HS-27A (cell line): ENCODE results near the gene COG6.

Experiments used
- DNase-seq: peaks from one replicate; pipeline ENCODE4 v3.0.0-alpha.2; 2012; ENCODE audit warnings: low read depth, missing footprints

COG6 gene

DNA sequence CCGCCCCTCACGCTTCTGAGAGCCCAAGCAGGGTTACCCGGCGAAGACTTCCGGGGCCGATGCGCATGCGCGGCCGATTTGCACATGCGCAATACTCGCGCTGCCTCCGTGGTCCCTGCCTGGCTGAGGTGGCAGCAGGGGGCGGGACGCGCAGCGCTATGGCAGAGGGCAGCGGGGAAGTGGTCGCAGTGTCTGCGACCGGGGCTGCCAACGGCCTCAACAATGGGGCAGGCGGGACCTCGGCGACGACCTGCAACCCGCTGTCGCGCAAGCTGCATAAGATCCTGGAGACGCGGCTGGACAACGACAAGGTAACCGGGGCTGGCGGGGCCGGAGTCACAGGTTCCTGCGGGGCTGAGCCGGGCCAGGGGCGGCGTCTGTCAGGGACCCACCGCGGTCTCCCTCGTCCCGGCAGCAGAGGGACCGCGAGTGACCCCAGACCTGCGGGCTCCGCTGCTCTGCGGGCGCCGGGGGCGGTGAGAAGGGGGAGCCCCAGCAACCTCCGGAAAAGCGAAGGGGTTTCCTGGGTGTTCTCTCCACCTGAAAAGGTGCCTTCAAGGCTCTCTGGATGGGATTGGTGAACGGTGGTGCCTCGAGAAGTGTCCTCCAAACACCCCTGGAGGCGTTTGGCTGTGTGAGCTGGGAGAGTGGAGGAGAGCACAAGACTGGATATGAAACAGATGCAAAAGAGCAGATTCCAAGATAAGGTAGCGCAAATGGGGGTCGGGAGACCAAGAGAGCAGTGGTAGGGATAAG lies at the start of gene COG6:
TSS of gene COG6 (plus strand) at position 94 of the 756 bp plus-strand sequence. CDS start at position 159, 65 bp downstream.
- peak; percentile 57 for DNase-seq

DNA sequence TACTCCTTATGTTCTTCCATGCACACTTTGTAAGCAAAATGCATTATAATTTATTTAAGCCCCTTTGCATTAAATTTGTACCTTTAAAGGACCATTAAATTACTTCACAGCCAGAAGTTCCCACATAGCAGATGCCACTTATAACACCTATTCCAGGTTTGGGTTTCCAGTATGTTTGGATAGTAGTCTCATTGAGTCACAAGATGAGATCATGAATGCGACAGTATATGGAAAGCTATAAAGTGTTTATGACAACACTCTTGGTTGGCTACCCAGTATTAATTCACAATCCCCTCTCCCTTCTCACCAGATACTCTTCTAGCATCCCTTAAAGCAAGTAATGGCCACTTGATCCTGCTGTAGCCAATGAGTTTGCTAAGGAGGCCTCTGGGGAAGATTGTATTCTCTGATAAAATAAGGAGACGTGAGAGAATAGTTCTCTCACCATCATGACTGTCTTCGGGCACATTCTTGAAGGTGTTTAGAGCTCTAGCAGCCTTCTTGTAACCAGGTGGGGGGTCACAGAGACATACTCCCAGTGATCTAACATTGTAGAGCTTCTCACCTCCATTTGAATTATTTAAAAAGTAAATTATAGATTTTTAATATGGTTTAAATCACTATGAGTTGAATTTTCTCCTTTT lies 49.7 kb upstream of the COG6 start:
- no peak for DNase-seq

DNA sequence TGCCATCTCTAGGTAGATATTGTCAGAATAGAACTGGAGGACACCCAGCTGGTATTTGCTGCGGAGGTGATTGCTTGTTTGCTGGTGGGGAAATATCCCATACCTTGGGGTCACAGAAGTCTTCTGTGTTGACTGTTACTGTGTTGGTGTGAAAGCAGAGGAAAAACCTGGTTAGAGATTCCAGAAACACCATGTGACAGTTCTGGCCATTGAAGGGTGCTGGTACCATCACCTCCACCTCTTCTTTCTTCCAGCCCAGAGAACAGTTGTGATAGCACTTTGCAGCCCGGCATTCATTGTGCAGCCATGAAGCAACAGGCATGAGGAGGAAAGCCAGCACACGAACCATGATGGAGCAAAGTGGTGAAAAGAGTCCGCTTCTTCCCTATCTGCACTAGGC lies 47.6 kb upstream of the COG6 start:
- no peak for DNase-seq

DNA sequence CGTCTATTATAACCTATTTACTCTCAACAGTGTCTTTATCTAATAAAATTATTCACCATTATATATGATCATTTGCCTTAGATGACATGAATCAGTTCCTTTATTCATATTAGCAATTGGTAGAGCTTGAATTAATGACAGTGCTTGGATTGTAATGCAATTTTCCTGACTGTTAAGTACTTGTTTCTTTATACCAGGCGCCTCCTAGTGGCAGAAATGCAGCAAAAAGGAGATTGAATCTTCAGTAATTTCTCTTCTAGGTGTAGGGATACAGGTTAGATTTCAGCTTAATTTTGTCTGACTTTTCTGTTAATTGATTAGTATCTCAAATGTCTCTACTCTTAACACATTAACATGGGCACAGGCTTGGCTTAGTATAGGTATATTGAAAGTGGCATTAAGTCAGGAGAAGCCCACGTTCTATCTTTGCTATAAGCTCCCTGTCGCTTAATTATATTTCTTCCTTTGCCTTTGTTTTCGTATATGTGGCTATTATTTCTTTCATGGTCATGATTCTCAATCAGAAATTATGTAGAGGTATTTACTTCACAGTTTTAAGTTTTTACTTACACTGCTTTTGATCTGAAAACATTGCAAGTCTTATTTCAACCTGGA lies 43.3 kb upstream of the COG6 start:
- DNase-seq: no peak

DNA sequence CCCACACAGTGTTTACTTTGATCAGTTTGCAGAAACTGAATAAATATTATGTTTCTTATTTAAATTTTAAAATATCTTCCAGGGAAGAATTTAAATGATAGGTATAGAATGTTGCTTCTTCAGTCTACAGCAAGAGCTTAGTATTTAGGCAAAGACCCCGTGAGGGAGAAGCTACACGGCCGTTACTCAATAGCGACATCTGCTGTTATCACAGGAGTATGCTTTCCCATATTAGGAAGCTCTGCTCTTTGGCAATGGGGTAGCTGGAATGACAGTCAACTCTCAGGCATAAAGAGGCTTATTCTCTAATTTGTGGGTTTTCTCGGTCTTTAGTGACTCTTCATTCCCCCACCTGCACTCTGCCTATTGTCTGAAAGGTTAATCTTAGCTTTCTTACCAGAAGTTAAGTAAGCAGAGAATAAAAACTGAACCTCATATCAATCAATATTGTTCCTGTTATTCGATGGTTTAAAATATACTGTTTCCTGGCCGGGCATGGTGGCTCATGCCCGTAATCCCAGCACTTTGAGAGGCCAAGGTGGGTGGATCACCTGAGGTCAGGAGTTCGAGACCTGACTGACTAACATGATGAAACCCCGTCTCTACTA lies 39.3 kb upstream of the COG6 start:
- no peak for DNase-seq

DNA sequence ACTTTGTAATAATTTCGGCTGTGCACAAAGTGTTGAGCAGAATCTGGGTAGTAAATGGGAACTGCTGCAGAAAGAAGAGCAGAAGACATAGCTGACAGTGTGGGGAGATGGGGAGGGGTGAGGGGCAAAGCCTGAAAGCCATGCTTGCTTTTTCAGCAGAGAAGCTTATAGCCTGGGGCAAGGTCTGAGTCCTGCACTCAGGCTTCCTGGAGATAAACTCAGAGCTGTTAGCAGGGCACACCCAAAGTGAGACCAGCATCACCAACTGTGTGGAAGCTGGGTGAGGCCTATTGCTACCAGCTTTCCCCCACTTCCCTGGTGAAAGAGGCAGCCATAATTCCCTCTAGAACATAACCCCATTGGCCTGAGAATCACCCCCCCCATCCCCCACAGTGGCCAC lies 36.9 kb upstream of the COG6 start:
- no peak for DNase-seq

DNA sequence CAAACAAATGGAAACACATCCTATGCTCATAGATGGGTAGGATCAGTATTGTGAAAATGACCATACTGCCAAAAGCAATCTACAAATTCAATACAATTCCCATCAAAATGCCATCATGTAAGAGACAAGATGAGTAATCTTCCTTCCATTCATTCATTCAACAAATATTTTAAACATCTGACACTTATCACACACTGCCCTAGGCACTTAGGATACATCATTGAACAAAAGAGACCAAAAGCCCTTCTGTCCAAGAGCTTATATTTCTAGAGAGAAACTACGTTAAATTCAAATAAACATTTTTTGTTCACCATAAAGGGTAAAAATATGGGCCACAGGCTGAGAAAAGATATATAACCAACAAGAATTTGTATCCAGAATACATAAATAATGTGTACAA lies 32.0 kb upstream of the COG6 start:
- no peak for DNase-seq

DNA sequence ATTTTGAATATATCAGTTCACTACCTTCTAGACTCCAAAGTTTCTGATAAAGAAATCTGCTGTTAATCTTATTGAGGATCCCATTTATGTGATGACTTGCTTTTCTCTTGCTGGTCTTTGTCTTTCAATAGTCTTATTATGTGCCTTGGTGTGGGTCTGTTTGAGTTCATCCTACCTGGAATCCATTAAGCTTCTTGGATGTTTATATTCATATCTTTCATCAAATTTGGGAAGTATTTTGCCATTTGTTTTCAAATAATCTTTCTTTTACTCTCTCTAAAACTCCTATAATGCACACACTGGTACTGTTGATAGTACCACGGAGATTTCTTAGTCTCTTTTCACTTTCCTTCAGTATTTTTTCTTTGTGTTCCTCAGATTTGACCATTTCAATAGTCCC lies 24.2 kb upstream of the COG6 start:
- no peak for DNase-seq

DNA sequence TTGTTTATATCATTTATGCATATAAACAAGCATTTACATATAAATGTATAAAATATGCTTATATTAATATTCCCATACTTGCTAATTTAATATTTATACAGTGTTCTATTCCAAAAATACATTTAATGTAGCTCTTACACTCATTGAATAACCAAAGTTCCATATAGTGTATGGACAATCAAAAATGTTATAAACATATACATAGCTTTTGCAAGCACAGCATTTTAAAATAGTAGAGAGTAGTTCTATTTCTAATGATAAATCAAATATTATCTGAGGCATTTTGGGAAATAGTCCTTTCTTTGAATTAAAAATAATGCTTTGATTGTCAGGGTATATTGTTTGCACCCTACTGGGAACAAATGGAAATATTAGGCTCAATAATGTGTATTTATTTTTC lies 22.5 kb upstream of the COG6 start:
- no peak for DNase-seq

DNA sequence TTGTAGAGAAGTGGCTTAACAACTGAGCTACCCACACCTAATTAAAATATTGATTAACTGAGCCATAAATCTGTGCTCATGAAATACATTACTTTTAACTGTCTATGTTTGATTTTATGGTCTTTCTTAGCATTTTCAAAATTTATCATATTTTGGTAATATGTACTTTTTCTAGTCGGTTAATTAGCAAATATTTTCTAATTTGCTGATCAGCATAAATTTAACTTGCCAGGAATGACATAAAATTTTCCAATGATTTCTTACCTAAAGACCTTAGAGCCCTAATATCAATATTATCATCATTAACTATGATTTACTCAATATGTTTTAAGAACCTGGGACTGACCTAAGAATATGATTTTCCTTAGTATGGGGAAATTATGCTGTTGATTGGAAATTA lies 19.9 kb upstream of the COG6 start:
- no peak for DNase-seq

DNA sequence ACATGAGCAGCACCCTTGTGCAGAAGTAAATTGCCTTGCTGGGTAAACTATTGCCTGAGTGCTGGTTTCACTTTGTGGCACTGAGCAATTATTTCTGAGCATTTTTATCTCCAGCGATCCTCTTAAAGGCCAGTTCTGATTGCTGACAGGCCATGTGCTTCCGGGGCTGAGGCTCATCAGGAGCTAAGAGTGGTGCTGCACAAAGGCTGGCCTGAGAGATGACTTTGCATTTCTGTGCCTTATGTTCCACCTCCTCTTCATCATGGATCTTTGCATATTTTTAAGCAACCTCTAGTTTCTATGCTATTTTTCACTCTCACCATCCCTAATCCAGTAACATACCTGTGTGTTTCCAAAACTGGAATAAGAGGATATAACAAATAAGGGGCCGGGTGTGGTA lies 17.6 kb upstream of the COG6 start:
- no peak for DNase-seq

DNA sequence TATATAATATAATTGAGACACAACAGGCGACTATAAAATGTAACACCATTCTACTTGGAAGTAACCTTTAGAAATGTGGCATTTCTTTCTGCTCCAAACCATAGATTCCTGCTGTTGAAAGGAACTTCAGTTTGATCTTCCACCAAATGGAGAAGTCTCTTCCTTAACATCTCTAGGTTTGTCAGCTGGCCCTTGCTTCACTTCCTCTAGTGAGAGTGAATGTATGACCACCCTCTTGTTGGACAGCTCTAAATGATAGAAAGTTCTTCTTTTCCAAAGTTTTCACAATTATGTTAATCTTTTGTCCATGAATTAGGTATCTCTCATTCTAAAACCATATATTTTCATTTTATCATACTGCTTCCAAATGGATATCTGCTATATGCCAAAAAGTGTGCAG lies 13.8 kb upstream of the COG6 start:
- DNase-seq: no peak

DNA sequence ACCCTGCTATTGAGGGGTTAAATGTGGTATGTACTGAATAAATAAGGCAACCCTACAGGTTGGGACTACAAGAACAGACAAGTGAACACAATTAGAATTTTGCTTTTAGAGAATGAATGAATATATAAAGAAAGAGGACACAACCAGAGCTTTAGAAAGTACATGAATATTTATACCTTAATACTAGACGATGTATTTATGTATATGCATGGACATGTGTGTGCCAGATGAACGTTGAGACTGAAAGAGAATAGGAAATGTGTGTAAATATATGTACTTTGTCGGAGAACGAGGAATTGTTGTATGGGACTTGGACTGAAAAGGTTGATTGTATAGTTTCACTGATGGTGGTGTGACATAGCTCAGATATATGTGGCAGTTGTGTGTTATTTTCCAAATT lies 9.3 kb upstream of the COG6 start:
- no peak for DNase-seq

DNA sequence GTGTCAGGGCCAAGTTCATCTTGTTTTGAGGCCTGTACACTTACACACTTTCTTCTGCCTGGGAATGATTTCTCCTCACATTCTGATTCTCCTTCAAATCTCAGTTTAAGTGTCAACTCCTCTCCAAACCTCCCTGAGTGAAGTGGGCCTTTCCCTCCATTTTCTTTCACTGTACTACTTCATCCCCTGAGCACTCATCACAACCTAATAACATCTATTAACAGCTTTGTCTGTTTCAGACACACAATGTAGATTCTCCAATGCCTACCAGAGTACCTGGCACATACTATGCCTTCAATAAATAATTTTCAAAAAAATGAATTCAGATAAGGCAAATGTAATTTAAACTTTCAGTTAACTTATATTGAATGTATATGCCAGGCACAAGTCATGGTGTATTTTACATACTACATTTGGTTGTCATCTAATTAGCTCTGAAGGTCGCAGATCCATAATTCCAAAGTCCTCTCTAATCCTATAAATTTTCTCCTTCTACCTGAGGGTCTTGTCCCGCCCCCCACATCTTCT lies 357 bp upstream of the COG6 start:
- no peak for DNase-seq

DNA sequence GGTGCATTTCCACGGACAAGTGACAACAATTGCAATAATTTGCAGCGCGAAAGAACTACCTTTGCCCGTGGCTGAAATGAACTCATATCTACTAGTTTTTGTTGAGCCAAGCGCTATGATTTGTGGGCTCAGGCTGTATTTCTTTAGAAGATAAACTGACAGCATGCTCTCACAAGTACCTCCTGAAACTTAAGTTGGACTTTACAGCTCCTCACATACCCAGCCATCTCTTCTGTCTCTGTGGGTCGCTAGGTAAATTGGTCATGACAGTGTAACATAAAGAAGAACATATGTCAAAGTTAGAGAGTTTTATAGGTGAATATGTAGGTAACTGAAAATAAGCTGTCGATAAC lies 839 bp downstream of the COG6 start:
- DNase-seq: peak; percentile 0

DNA sequence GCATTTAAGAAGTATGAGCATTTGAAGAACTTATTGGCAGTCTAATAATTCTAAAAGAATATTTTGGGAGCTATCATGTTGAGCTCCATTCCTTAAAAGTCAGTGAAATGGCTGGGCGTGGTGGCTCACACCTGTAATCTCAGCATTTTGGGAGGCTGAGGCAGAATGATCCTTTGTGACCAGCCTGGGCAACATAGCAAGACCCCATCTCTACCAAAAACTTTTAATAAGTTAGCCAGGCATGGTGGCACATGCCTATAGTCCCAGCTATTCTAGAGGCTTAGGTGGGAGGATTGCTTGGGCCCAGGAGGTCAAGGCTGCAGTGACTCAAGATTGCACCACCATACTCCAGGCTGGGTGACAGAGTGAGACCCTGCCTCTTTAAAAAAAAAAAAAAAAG lies 8.0 kb downstream of the COG6 start:
- DNase-seq: no peak

DNA sequence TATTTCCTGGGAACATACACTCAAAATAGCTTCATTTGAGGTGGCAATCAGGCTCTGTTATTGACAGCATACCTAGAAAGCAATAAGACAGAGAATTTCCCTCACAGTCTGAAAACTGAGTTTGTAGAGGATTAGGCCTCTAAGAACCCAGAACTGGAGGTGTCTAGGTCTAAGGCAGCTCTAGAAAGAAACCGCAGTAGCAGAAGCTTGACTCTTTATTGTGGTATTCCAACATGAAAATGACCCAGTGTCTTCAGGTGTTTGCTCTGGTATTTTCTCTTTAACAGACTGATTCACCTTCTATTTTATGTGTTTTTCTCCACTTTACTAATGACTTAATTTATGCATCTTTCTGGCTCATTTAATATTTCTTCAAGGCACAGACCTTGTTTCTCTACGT lies 8.5 kb downstream of the COG6 start:
- DNase-seq: no peak

DNA sequence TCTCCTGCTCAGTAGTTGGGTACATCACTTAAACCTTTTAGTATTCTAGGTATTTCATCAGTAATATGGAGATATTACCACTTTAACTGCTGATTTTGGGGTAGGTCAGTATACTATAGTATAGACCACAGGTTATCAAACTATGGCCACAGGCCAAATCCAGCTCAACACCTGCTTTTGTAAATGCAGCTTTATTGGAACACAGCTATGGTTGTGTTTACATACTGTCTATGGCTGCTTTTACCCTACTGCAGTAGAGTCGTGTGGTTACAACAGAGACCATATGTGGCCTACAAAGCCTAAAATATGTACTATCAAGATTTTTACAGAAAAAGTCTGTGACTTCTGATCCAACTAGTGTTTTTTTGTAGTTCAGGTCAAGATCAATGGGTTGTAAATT lies 10.3 kb downstream of the COG6 start:
- no peak for DNase-seq

DNA sequence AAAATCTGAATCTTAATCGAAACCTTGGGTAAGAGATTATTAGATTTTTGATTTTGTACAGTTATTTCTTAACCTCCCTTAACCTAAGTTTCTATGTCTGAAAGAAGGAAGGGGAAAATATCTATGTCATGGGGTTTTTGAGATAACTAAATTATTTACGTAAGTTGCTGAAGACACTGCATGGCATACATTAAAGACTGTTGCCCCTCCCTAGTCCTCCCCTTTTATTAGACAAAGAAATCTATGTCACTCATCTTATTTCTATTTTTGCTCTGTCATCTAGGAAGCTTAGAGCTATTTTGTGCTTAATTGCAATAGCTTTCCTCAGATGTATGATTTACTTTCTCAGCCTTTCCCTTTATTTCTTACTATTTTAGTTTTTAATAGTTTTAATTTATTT lies 15.0 kb downstream of the COG6 start:
- DNase-seq: no peak

DNA sequence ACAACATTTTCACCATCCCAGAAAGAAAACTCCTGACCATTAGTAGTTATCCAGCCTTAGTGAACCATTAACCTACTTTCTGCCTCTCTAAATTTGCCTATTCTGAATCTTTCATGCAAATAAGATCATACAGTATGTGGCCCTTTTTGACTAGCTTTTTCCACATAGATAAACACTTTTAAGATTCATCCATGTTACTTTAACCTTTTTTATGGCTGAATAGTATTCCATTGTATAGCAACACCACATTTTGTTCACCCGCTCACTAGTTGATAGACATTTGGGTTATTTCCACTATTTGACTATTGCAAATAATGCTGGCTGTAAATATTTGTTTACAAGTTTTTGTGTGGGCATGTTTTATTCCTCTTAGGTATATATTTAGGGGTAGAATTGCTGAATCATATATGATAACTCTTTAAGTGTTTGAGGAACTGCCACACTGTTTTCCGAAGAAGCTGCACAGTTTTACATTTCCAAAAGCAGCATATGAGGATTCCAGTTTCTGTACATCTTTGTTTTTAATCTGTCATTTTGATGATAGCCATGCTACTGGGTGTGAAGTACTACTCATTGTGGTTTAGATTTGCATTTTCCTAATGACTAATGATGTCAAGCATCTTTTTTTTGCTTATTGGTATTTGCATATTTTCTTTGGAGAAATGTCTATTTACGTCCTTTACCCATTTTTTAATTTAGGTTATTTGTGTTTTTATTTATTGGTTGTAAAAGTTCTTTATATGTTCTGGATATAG lies 17.1 kb downstream of the COG6 start:
- DNase-seq: no peak

DNA sequence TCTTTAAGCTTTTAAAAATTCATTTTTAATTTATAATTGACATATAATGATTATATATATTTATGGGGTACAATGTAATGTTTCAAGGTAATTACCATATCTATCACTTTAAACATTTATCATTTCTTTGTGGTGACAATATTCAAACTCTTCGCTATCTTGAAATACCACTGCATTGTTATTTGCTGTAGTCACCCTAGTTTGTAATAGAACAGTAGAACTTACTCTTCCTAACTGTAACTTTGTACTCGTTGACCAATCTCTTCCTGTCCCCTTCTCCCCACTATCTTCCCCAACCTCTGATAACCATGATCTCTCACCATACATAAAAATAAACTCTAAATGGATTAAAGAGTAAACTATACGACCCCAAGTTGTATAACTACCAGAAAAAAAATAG lies 20.4 kb downstream of the COG6 start:
- no peak for DNase-seq

DNA sequence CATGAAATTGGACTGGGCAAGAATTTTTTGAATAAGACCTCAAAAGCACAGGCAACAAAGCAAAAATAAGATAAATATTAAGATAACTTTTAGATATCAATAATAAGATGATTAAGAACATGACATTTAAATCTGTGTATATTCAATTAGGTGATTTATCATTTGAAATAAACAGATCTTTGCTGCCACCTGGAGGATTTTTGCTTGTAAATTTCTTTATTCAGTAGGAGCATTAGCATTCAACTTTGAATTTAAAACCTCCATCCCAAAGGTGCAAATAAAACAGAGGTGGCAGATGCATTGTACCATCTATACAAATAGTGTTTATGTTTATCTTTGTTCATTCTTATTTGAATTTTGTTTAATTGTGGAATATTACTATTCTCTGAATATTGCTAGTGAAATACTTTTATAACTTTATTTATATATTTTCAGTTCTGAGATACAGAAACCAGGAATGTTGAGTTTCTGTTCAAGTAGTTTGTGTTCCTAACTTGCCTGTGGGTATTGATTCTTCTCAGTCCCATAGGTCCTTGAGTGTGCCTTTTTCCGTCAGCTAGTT lies 20.9 kb downstream of the COG6 start:
- no peak for DNase-seq
